ENCODE data around the gene NUDT5. TPM values are rescaled to one million over a fixed set of nuclear protein-coding genes. Genes with fewer than 3 reads are reported as not detected.
"Not testable (repeated sequence)": the region's sequence is repeated elsewhere in the genome, so short reads cannot be mapped to it uniquely, and the experiment has no call there.

The NUDT5 gene
- total RNA-seq, 1 donor from 2014 or later = 112 TPM

- intact Hi-C loops (cut with micrococcal nuclease) = loop anchor here (2.0 kb wide), 1 partner anchor 17 kb away; the partner anchor contains the start of gene CDC123
- peaks cover 67% of the 10 kb centered on the region for H3K36me3 Mint-ChIP-seq (ENCODE audit: low read depth)
- H3K4me1 Mint-ChIP-seq (ENCODE audit: low read depth) = peaks cover 21% of the 10 kb centered on the region
- H3K27ac Mint-ChIP-seq = peak overlapping the region; percentile 31
- H3K4me3 Mint-ChIP-seq (ENCODE audit: low read depth) = no peak overlapping the region
- DNase-seq (ENCODE audit: low spot score) = no peak
- H3K27me3 Mint-ChIP-seq (ENCODE audit: low read depth) = no peaks in the 10 kb centered on the region
- no peaks in the 10 kb centered on the region for H3K9me3 Mint-ChIP-seq
Observed at GRCh38 chr10:12179606-12180170, 16.0 kb downstream of the NUDT5 start.

GRCh38 chr10:12177642-12178041, 18.0 kb downstream of the NUDT5 start:
- Mint-ChIP-seq H3K27me3 (ENCODE audit: low read depth) (no peaks in the 10 kb centered on the region), H3K4me1 (ENCODE audit: low read depth) (peaks cover 21% of the 10 kb centered on the region), H3K36me3 (ENCODE audit: low read depth) (peaks cover 64% of the 10 kb centered on the region), H3K4me3 (ENCODE audit: low read depth) (no peak overlapping the region), H3K27ac (no peak overlapping the region), H3K9me3 (no peaks in the 10 kb centered on the region)
- intact Hi-C loops (cut with micrococcal nuclease) = no loop called here
- DNase-seq (ENCODE audit: low spot score) = no peak

- H3K27ac Mint-ChIP-seq; DNase-seq (ENCODE audit: low spot score); intact Hi-C loops (cut with micrococcal nuclease); H3K4me3 Mint-ChIP-seq (ENCODE audit: low read depth); H3K27me3 Mint-ChIP-seq (ENCODE audit: low read depth); H3K9me3 Mint-ChIP-seq; H3K4me1 Mint-ChIP-seq (ENCODE audit: low read depth): not testable (repeated sequence)
- peaks cover 56% of the 10 kb centered on the region for H3K36me3 Mint-ChIP-seq (ENCODE audit: low read depth)
Observed at GRCh38 chr10:12171512-12171911, 24.2 kb downstream of the NUDT5 start.

GRCh38 chr10:12165999-12166775, 29.5 kb downstream of the NUDT5 start:
- H3K27ac Mint-ChIP-seq = no peak overlapping the region

GRCh38 chr10:12165036-12165435, 30.7 kb downstream of the NUDT5 start:
- DNase-seq (ENCODE audit: low spot score) = no peak
- no peaks in the 10 kb centered on the region for H3K27me3 Mint-ChIP-seq (ENCODE audit: low read depth)
- H3K27ac Mint-ChIP-seq = peak overlapping the region; percentile 36
- intact Hi-C loops (cut with micrococcal nuclease) = no loop called here
- no peaks in the 10 kb centered on the region for H3K9me3 Mint-ChIP-seq
- no peak overlapping the region for H3K4me3 Mint-ChIP-seq (ENCODE audit: low read depth)
- H3K4me1 Mint-ChIP-seq (ENCODE audit: low read depth) = no peaks in the 10 kb centered on the region
- peaks cover 60% of the 10 kb centered on the region for H3K36me3 Mint-ChIP-seq (ENCODE audit: low read depth)

More at GRCh38 chr10:12165999-12166775, 29.5 kb downstream of the NUDT5 start:
- DNase-seq (ENCODE audit: low spot score) = no peak
- no peak overlapping the region for H3K4me3 Mint-ChIP-seq (ENCODE audit: low read depth)
- no peaks in the 10 kb centered on the region for H3K27me3 Mint-ChIP-seq (ENCODE audit: low read depth)
- intact Hi-C loops (cut with micrococcal nuclease) = no loop called here
- H3K4me1 Mint-ChIP-seq (ENCODE audit: low read depth) = no peaks in the 10 kb centered on the region
- no peaks in the 10 kb centered on the region for H3K9me3 Mint-ChIP-seq
- peaks cover 64% of the 10 kb centered on the region for H3K36me3 Mint-ChIP-seq (ENCODE audit: low read depth)

GRCh38 chr10:12164085-12164484, 31.6 kb downstream of the NUDT5 start:
- DNase-seq (ENCODE audit: low spot score) = no peak
- Mint-ChIP-seq H3K27me3 (ENCODE audit: low read depth) (no peaks in the 10 kb centered on the region), H3K9me3 (no peaks in the 10 kb centered on the region), H3K4me3 (ENCODE audit: low read depth) (no peak overlapping the region), H3K4me1 (ENCODE audit: low read depth) (no peaks in the 10 kb centered on the region), H3K27ac (no peak overlapping the region), H3K36me3 (ENCODE audit: low read depth) (peaks cover 54% of the 10 kb centered on the region)
- intact Hi-C loops (cut with micrococcal nuclease) = no loop called here

- Mint-ChIP-seq H3K27me3 (ENCODE audit: low read depth) (no peaks in the 10 kb centered on the region), H3K4me1 (ENCODE audit: low read depth) (no peaks in the 10 kb centered on the region), H3K27ac (no peak overlapping the region), H3K4me3 (ENCODE audit: low read depth) (no peak overlapping the region), H3K9me3 (no peaks in the 10 kb centered on the region), H3K36me3 (ENCODE audit: low read depth) (peaks cover 55% of the 10 kb centered on the region)
- intact Hi-C loops (cut with micrococcal nuclease) = no loop called here
- DNase-seq (ENCODE audit: low spot score) = no peak
Observed at GRCh38 chr10:12162927-12163326, 32.8 kb downstream of the NUDT5 start.

GRCh38 chr10:12160664-12161063, 35.0 kb downstream of the NUDT5 start:
- Mint-ChIP-seq H3K9me3 (no peaks in the 10 kb centered on the region), H3K27ac (no peak overlapping the region), H3K4me1 (ENCODE audit: low read depth) (no peaks in the 10 kb centered on the region), H3K36me3 (ENCODE audit: low read depth) (peaks cover 54% of the 10 kb centered on the region), H3K27me3 (ENCODE audit: low read depth) (no peaks in the 10 kb centered on the region), H3K4me3 (ENCODE audit: low read depth) (no peak overlapping the region)
- no peak for DNase-seq (ENCODE audit: low spot score)
- intact Hi-C loops (cut with micrococcal nuclease) = no loop called here

- no peaks in the 10 kb centered on the region for H3K9me3 Mint-ChIP-seq
- intact Hi-C loops (cut with micrococcal nuclease) = no loop called here
- peaks cover 47% of the 10 kb centered on the region for H3K36me3 Mint-ChIP-seq (ENCODE audit: low read depth)
- no peaks in the 10 kb centered on the region for H3K4me1 Mint-ChIP-seq (ENCODE audit: low read depth)
- DNase-seq (ENCODE audit: low spot score) = no peak
- H3K4me3 Mint-ChIP-seq (ENCODE audit: low read depth) = no peak overlapping the region
- H3K27me3 Mint-ChIP-seq (ENCODE audit: low read depth) = no peaks in the 10 kb centered on the region
- no peak overlapping the region for H3K27ac Mint-ChIP-seq
Observed at GRCh38 chr10:12158111-12158510, 37.6 kb downstream of the NUDT5 start.

GRCh38 chr10:12156367-12157123, 39.1 kb downstream of the NUDT5 start:
- Mint-ChIP-seq H3K27ac (no peak overlapping the region), H3K36me3 (ENCODE audit: low read depth) (peaks cover 39% of the 10 kb centered on the region), H3K4me3 (ENCODE audit: low read depth) (no peak overlapping the region), H3K9me3 (no peaks in the 10 kb centered on the region), H3K4me1 (ENCODE audit: low read depth) (no peaks in the 10 kb centered on the region), H3K27me3 (ENCODE audit: low read depth) (no peaks in the 10 kb centered on the region)
- intact Hi-C loops (cut with micrococcal nuclease) = no loop called here
- DNase-seq (ENCODE audit: low spot score) = no peak

- no peak for DNase-seq (ENCODE audit: low spot score)
- Mint-ChIP-seq H3K9me3 (no peaks in the 10 kb centered on the region), H3K27ac (no peak overlapping the region), H3K4me1 (ENCODE audit: low read depth) (no peaks in the 10 kb centered on the region), H3K27me3 (ENCODE audit: low read depth) (no peaks in the 10 kb centered on the region), H3K4me3 (ENCODE audit: low read depth) (no peak overlapping the region), H3K36me3 (ENCODE audit: low read depth) (peaks cover 40% of the 10 kb centered on the region)
- intact Hi-C loops (cut with micrococcal nuclease) = no loop called here
Observed at GRCh38 chr10:12154516-12154915, 41.2 kb downstream of the NUDT5 start.

- intact Hi-C loops (cut with micrococcal nuclease) = no loop called here
- Mint-ChIP-seq H3K4me3 (ENCODE audit: low read depth) (no peak overlapping the region), H3K4me1 (ENCODE audit: low read depth) (peaks cover 3% of the 10 kb centered on the region), H3K36me3 (ENCODE audit: low read depth) (peaks cover 39% of the 10 kb centered on the region), H3K27ac (no peak overlapping the region), H3K9me3 (no peaks in the 10 kb centered on the region), H3K27me3 (ENCODE audit: low read depth) (no peaks in the 10 kb centered on the region)
- DNase-seq (ENCODE audit: low spot score) = no peak
Observed at GRCh38 chr10:12150163-12150562, 45.5 kb downstream of the NUDT5 start.

- Mint-ChIP-seq H3K9me3 (no peaks in the 10 kb centered on the region), H3K27me3 (ENCODE audit: low read depth) (no peaks in the 10 kb centered on the region), H3K4me1 (ENCODE audit: low read depth) (peaks cover 3% of the 10 kb centered on the region), H3K27ac (peak overlapping the region; percentile 39), H3K36me3 (ENCODE audit: low read depth) (peaks cover 60% of the 10 kb centered on the region), H3K4me3 (ENCODE audit: low read depth) (no peak overlapping the region)
- no peak for DNase-seq (ENCODE audit: low spot score)
- intact Hi-C loops (cut with micrococcal nuclease) = no loop called here
Observed at GRCh38 chr10:12144538-12144937, 51.2 kb downstream of the NUDT5 start.
